GM23338 (cell line): ENCODE data around the gene AOPEP. TPM values are rescaled to one million over a fixed set of nuclear protein-coding genes. Genes with fewer than 3 reads are reported as not detected.

Experiments
- ATAC-seq: fragments of 200-7000 bp; cut with Tn5 transposase; 3 replicates; pipeline ENCODE4 v1.9.1; 2020
- DNase-seq: peaks from one replicate; pipeline ENCODE4 v3.0.0-alpha.2; 2015; ENCODE audit warnings: low spot score
- H2AFZ ChIP-seq: fragments of 200-600 bp; sonication (generic); 2 replicates; pipeline ENCODE4 v1.8.0; 2016; ENCODE audit warnings: antibody characterized with exemption, mild to moderate bottlenecking, moderate library complexity
- H3F3A ChIP-seq: fragments of 200-600 bp; sonication (generic); replicated peaks from 2 replicates; pipeline ENCODE4 v1.8.0; 2017; ENCODE audit warnings: antibody characterized with exemption, mixed run types, low read depth
- H3K27ac ChIP-seq: fragments of 200-600 bp; sonication (generic); 2 replicates; pipeline ENCODE4 v1.6.1; 2016; ENCODE audit warnings: low read depth
- H3K27me3 ChIP-seq: fragments of 200-600 bp; sonication (generic); 2 replicates; pipeline ENCODE4 v1.8.0; 2016; ENCODE audit warnings: mild to moderate bottlenecking, mixed run types, moderate library complexity; ENCODE audit not compliant: insufficient read depth
- H3K36me3 ChIP-seq: fragments of 200-600 bp; sonication (generic); 2 replicates; pipeline ENCODE4 v1.8.0; 2016; ENCODE audit warnings: mild to moderate bottlenecking; ENCODE audit not compliant: insufficient read depth
- H3K4me1 ChIP-seq: fragments of 200-600 bp; sonication (generic); 2 replicates; pipeline ENCODE4 v1.8.0; 2016; ENCODE audit warnings: mild to moderate bottlenecking, moderate library complexity; ENCODE audit not compliant: insufficient read depth
- H3K4me2 ChIP-seq: fragments of 200-600 bp; sonication (generic); 2 replicates; pipeline ENCODE4 v1.7.1; 2017; ENCODE audit warnings: mixed run types
- H3K4me3 ChIP-seq: fragments of 200-600 bp; sonication (generic); 2 replicates; pipeline ENCODE4 v1.6.1; 2016; ENCODE audit warnings: mixed run types
- H3K79me2 ChIP-seq: fragments of 200-600 bp; sonication (generic); replicated peaks from 2 replicates; pipeline ENCODE4 v1.8.0; 2017; ENCODE audit warnings: mild to moderate bottlenecking; ENCODE audit not compliant: insufficient read depth
- H3K9me2 ChIP-seq: fragments of 200-600 bp; sonication (generic); 2 replicates; pipeline ENCODE4 v1.8.0; 2017; ENCODE audit not compliant: insufficient read depth
- H4K20me1 ChIP-seq: fragments of 200-600 bp; sonication (generic); replicated peaks from 2 replicates; pipeline ENCODE4 v1.8.0; 2017; ENCODE audit warnings: mild to moderate bottlenecking; ENCODE audit not compliant: insufficient read depth
- H3K27ac Mint-ChIP-seq: 2 replicates; pipeline ENCODE4 v1.8.0; 2020; ENCODE audit warnings: inconsistent platforms, mild to moderate bottlenecking, moderate library complexity, mixed read lengths
- H3K27me3 Mint-ChIP-seq: 3 replicates; pipeline ENCODE4 v1.8.0; 2022; ENCODE audit warnings: low read depth, mild to moderate bottlenecking, moderate library complexity, mixed read lengths, inconsistent platforms; ENCODE audit not compliant: insufficient read depth, poor library complexity
- H3K36me3 Mint-ChIP-seq: 3 replicates; pipeline ENCODE4 v1.8.0; 2021; ENCODE audit warnings: low read depth, mild to moderate bottlenecking, inconsistent platforms, moderate library complexity, mixed read lengths
- H3K4me1 Mint-ChIP-seq: 3 replicates; pipeline ENCODE4 v1.8.0; 2020; ENCODE audit warnings: mild to moderate bottlenecking, inconsistent platforms, mixed read lengths
- H3K4me3 Mint-ChIP-seq: 3 replicates; pipeline ENCODE4 v1.8.0; 2021; ENCODE audit warnings: moderate library complexity, mild to moderate bottlenecking, inconsistent platforms, mixed read lengths
- H3K9me3 Mint-ChIP-seq: 3 replicates; pipeline ENCODE4 v1.8.0; 2020; ENCODE audit warnings: moderate library complexity, mild to moderate bottlenecking, inconsistent platforms, mixed read lengths
- EZH2 ChIP-seq: fragments of 200-600 bp; sonication (generic); IDR thresholded peaks from one replicate; pipeline ENCODE4 v1.8.0; 2017; ENCODE audit warnings: antibody characterized with exemption, mild to moderate bottlenecking, low read depth; ENCODE audit not compliant: unreplicated experiment
- JUNB ChIP-seq: IDR thresholded peaks from one replicate; pipeline ENCODE4 v1.6.1; 2016; ENCODE audit warnings: antibody characterized with exemption; ENCODE audit not compliant: unreplicated experiment
- NANOG ChIP-seq: IDR thresholded peaks from 2 replicates; pipeline ENCODE4 v1.6.1; 2016; ENCODE audit warnings: antibody characterized with exemption, borderline replicate concordance
- STAT1 ChIP-seq: IDR thresholded peaks from one replicate; pipeline ENCODE4 v1.6.1; 2016; ENCODE audit warnings: antibody characterized with exemption; ENCODE audit not compliant: unreplicated experiment
- ZNF114 ChIP-seq: fragments of 250-450 bp; sonication (Bioruptor Pico); IDR thresholded peaks from 2 replicates; pipeline ENCODE4 v1.5.0; 2020; ENCODE audit warnings: mild to moderate bottlenecking, moderate library complexity
- ZNF331 ChIP-seq: fragments of 250-450 bp; sonication (Bioruptor Pico); IDR thresholded peaks from 2 replicates; pipeline ENCODE4 v1.5.0; 2020; ENCODE audit warnings: low read depth, mild to moderate bottlenecking, moderate library complexity
- polyA plus RNA-seq: library from polyadenylated mRNA; unstranded; fragments of >200 nt; fragmentation: Nextera tagmentation; extraction: Ambion mirVana; gene quantifications from 2 replicates; pipeline ENCODE4 v1.2.1, GENCODE V29; 2016
- total RNA-seq: library from RNA; depleted of rRNA; stranded (reverse); fragments of >200 nt; shearing (Covaris generic); gene quantifications from 2 replicates; pipeline ENCODE4 v1.2.3, GENCODE V29; 2014
- TF ChIP-seq, protein P1 (sequence below), 2 experiments: fragments of 200-600 bp in 1 of 2; sonication (generic) in 1 of 2; conservative IDR thresholded peaks; 2 replicates each; pipeline versions ENCODE4 v1.5.1 to v1.6.1; 2016 to 2017; ENCODE audit warnings: antibody characterized with exemption in 2 of 2, low read depth in 2 of 2, mild to moderate bottlenecking in 2 of 2, moderate library complexity in 1 of 2
- TF ChIP-seq, protein P2 (sequence below): IDR thresholded peaks from one replicate; pipeline ENCODE4 v1.6.1; 2018; ENCODE audit warnings: antibody characterized with exemption; ENCODE audit not compliant: unreplicated experiment

AOPEP gene
- total and polyA plus RNA-seq, 2 experiments from 2014 or later, result 7.0 to 16.5 TPM

DNA sequence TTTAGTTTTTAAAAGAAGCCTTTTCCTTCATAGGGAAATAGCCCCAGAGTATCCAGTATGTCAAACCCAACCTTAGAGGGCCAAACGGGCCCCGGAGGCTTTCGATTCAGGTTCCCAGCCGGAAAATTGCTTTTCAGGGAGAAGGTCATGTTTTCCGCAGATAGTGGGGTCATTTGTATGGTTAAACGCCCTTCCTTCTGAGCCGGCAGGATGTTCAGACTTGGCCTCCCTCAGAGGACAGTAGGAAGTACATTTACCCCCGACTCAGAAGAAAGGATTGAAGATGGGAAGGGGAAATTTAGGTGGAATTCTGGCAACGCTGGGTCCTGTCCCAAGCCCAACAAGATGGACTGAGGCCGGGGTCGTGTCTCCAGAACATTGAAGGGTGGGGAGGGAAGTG is 195.2 kb downstream of the AOPEP start:
- H3K4me3 ChIP-seq, result no peak overlapping the region
- ATAC-seq, result no peak

DNA sequence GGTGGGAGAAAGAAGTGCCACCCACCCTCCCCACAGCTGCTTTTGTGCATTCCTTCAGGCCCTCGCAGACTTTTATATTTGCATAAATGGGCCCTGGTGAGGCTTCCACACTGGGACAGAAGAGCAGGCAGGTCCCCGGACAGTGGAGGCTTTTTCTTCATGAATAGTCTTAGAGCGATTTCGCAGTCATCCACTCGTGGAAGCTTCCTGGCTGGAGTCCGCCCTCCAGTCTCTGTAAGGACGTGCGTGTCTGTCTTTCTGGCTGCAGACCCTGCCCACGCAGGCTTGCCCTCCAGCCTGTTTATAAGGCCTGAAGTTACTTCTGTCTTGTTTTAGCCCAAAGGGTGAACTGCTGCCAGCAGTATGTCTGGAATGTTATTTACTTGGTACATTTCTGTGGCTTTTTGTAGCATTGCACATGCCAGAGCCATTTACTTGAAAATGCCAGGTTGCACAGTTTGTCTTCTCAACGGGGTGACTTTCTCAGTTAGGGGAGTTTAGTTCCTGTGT is 195.7 kb downstream of the AOPEP start:
- Mint-ChIP-seq H3K36me3 (0 out of 3 replicates have a peak, but pooled peaks cover under 1% of the 10 kb centered on the region), H3K4me1 (peaks cover 43% of the 10 kb centered on the region), H3K27me3 (peaks cover 6% of the 10 kb centered on the region), H3K9me3 (no peaks in the 10 kb centered on the region), H3K27ac (peak overlapping the region; percentile 75), H3K4me3 (no peak overlapping the region)
- DNase-seq, result no peak
- Histone ChIP-seq H2AFZ (no peak overlapping the region), H3K4me2 (no peak overlapping the region), H3K4me3 (no peak overlapping the region), H3F3A (no peaks in the 10 kb centered on the region), H3K4me1 (peaks cover 7% of the 10 kb centered on the region; the same call in 1 of the 2 replicates), H3K27me3 (no peaks in the 10 kb centered on the region), H3K9me2 (no peaks in the 10 kb centered on the region), H3K27ac (0 out of 2 replicates have a peak overlapping the region, but pooled peaks have one; percentile 30), H3K79me2 (no peaks in the 10 kb centered on the region), H4K20me1 (no peaks in the 10 kb centered on the region), H3K36me3 (no peaks in the 10 kb centered on the region)
- ATAC-seq, result peak; percentile 22
- TF ChIP-seq NANOG (no peak), ZNF114 (CRISPR knock-in tag) (no peak), STAT1 (no peak), EZH2 (no peak), JUNB (no peak)
- TF ChIP-seq, protein P1, sequence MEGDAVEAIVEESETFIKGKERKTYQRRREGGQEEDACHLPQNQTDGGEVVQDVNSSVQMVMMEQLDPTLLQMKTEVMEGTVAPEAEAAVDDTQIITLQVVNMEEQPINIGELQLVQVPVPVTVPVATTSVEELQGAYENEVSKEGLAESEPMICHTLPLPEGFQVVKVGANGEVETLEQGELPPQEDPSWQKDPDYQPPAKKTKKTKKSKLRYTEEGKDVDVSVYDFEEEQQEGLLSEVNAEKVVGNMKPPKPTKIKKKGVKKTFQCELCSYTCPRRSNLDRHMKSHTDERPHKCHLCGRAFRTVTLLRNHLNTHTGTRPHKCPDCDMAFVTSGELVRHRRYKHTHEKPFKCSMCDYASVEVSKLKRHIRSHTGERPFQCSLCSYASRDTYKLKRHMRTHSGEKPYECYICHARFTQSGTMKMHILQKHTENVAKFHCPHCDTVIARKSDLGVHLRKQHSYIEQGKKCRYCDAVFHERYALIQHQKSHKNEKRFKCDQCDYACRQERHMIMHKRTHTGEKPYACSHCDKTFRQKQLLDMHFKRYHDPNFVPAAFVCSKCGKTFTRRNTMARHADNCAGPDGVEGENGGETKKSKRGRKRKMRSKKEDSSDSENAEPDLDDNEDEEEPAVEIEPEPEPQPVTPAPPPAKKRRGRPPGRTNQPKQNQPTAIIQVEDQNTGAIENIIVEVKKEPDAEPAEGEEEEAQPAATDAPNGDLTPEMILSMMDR (conservative IDR thresholded peaks at IDR 0.05; ENCODE audit: low read depth in 2 of 2), result no peak
- TF ChIP-seq, protein P2, sequence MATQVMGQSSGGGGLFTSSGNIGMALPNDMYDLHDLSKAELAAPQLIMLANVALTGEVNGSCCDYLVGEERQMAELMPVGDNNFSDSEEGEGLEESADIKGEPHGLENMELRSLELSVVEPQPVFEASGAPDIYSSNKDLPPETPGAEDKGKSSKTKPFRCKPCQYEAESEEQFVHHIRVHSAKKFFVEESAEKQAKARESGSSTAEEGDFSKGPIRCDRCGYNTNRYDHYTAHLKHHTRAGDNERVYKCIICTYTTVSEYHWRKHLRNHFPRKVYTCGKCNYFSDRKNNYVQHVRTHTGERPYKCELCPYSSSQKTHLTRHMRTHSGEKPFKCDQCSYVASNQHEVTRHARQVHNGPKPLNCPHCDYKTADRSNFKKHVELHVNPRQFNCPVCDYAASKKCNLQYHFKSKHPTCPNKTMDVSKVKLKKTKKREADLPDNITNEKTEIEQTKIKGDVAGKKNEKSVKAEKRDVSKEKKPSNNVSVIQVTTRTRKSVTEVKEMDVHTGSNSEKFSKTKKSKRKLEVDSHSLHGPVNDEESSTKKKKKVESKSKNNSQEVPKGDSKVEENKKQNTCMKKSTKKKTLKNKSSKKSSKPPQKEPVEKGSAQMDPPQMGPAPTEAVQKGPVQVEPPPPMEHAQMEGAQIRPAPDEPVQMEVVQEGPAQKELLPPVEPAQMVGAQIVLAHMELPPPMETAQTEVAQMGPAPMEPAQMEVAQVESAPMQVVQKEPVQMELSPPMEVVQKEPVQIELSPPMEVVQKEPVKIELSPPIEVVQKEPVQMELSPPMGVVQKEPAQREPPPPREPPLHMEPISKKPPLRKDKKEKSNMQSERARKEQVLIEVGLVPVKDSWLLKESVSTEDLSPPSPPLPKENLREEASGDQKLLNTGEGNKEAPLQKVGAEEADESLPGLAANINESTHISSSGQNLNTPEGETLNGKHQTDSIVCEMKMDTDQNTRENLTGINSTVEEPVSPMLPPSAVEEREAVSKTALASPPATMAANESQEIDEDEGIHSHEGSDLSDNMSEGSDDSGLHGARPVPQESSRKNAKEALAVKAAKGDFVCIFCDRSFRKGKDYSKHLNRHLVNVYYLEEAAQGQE, result no peak

More for the DNA sequence above, 195.2 kb downstream of the AOPEP start:
- Histone ChIP-seq H3K36me3 (no peaks in the 10 kb centered on the region), H3K4me2 (no peak overlapping the region), H3K27ac (0 out of 2 replicates have a peak overlapping the region, but pooled peaks have one; percentile 30), H3F3A (no peaks in the 10 kb centered on the region), H2AFZ (no peak overlapping the region), H3K9me2 (no peaks in the 10 kb centered on the region), H3K27me3 (no peaks in the 10 kb centered on the region), H3K79me2 (no peaks in the 10 kb centered on the region), H4K20me1 (no peaks in the 10 kb centered on the region), H3K4me1 (peaks cover 12% of the 10 kb centered on the region; the same call in 1 of the 2 replicates)
- no peaks in the 10 kb centered on the region for H3K9me3 Mint-ChIP-seq
- TF ChIP-seq, protein P1 (conservative IDR thresholded peaks at IDR 0.05; ENCODE audit: low read depth in 2 of 2), result no peak
- TF ChIP-seq ZNF331 (CRISPR knock-in tag), result no peak
- TF ChIP-seq ZNF114 (CRISPR knock-in tag), result no peak
- no peak for TF ChIP-seq JUNB
- H3K4me1 Mint-ChIP-seq, result peaks cover 48% of the 10 kb centered on the region
- H3K36me3 Mint-ChIP-seq, result no peaks in the 10 kb centered on the region
- H3K27ac Mint-ChIP-seq, result peak overlapping the region; percentile 75
- DNase-seq, result no peak
- peaks cover 6% of the 10 kb centered on the region for H3K27me3 Mint-ChIP-seq
- no peak overlapping the region for H3K4me3 Mint-ChIP-seq
